Astrocyte of the spinal cord (primary cell): Measurements from ENCODE around the gene GDF15.
"Not testable (repeated sequence)": the region's sequence is repeated elsewhere in the genome, so short reads cannot be mapped to it uniquely, and the experiment has no call there.

ENCODE experiments used
- DNase-seq: peaks from one replicate; pipeline ENCODE4 v3.0.0; 2011; ENCODE audit warnings: low read depth, low spot score
- H3K4me3 ChIP-seq: 2 replicates; pipeline ENCODE4 v1.5.1; 2011; ENCODE audit warnings: low read depth, mild to moderate bottlenecking, low read length, moderate library complexity
- CTCF ChIP-seq: IDR thresholded peaks from 2 replicates; pipeline ENCODE4 v1.5.1; 2012; ENCODE audit warnings: low read depth, mild to moderate bottlenecking, low read length, inconsistent platforms
- in situ Hi-C: cut with HindIII; loops from 2 replicates; pipeline ENCODE4 v1.10.0; 2017; ENCODE audit warnings: low sequenced_read_pairs

The GDF15 gene

DNA sequence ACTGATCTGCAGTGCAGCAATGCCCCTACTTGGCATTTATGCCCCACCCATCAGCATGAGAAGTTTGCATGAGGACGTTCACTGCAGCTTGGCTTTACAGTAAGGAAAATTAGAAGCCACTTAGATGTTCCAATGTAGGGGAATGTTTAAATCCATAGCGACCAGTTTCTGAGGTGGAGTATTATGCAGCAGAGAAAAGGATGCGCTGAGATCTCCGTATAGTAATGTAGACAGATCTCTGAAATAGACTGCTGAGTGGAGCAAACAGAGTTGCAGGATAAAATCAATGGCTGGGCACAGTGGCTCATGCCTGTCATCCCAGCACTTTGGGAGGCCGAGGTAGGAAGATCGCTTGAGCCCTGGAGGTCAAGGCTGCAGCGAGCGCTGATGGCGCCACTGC is 35.5 kb upstream of the GDF15 start:
- in situ Hi-C loops, result no loop called here
- H3K4me3 ChIP-seq, result no peak overlapping the region
- DNase-seq, result no peak
- no peak for TF ChIP-seq CTCF

DNA sequence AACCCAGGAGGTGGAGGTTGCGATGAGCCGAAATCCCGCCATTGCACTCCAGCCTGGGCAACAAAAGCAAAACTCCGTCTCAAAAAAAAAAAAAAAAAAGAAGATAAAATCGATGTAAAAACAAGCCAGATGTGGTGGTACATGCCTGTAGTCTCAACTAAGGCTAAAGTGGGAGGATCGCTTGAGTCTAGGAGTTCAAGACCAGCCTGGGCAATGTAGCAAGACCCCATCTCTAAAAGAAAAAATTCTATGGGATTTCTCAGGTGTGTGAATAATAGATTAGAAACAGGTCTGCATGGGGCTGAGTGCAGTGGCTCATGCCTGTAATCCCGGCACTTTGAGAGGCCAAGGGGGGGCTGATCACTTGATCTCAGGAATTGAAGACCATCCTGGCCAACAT is 34.4 kb upstream of the GDF15 start:
- H3K4me3 ChIP-seq, result no peak overlapping the region
- TF ChIP-seq CTCF, result no peak
- in situ Hi-C loops, result no loop called here
- DNase-seq, result no peak

DNA sequence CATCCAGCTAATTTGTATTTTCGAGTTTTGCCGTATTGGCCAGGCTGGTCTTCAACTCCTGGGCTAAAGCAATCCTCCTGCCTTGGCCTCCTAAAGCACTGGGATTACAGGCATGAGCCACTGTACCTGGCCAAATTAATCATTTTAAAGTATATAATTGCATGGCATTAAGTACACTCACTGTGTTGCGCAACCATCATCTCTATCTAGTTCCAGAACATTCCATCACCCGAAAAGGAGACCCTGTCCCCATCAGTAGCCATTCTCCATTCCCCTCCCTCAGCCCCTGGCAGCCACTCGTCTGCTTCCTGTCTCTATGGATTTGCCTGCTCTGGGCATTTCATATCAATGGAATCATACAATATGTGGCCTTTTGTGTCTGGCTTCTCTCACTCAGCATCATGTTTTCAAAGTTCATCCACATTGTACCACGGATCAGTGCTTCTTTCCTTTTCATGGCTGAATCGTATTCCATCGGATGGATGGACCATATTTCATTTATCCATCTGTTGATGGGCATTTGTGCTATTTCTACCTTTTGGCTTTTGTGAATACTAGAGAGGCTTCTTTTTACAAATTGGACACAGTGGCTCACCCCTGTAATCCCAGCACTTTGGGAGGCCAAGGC is 32.5 kb upstream of the GDF15 start:
- no peak for TF ChIP-seq CTCF
- DNase-seq, result no peak
- no peak overlapping the region for H3K4me3 ChIP-seq
- in situ Hi-C loops, result no loop called here

- DNase-seq, H3K4me3 ChIP-seq, in situ Hi-C loops: not testable (repeated sequence)
Observed at GRCh38 chr19:18354743-18355142, 31.2 kb upstream of the GDF15 start.

DNA sequence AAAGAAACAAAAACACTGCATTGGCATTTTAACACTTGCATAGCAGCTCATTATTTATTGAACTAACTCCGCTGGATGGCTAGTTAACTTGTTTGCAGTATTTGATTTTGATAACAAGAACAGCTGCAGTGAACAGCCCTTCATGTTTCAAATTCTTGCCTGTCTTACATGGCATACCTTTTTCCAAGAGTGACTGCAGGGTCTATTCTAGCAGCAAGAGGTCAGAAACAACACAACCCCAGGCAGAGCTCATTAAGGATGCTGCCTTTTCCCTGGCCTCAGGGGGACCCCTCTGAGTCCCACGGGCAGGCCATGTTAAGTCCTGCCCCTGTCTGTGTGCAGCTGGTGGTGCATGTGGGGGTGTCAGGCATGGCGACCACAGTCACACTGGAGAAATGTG is 28.9 kb upstream of the GDF15 start:
- no peak for DNase-seq

DNA sequence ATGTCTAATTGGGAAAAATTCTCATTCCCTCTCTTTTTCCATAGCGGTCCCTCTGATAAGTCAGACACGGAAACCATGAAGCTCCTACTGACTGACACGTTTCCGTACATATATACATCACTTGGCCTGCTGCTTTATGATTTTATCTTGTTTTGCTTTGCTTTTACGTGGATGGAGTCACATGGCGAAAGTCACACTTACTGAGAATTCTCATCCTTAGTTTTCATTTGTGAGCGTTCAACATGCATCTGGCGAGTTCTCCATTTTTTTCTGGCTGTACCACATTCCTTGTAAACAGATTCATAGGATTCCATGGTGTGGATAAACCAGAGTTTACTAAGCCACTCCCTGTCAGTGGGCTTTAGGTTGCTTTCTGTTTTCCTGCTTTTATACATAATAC is 24.3 kb upstream of the GDF15 start:
- in situ Hi-C loops, result no loop called here
- no peak for DNase-seq
- no peak overlapping the region for H3K4me3 ChIP-seq
- no peak for TF ChIP-seq CTCF

More for the DNA sequence above, 28.9 kb upstream of the GDF15 start:
- H3K4me3 ChIP-seq, result no peak overlapping the region
- no peak for TF ChIP-seq CTCF
- in situ Hi-C loops, result no loop called here

DNA sequence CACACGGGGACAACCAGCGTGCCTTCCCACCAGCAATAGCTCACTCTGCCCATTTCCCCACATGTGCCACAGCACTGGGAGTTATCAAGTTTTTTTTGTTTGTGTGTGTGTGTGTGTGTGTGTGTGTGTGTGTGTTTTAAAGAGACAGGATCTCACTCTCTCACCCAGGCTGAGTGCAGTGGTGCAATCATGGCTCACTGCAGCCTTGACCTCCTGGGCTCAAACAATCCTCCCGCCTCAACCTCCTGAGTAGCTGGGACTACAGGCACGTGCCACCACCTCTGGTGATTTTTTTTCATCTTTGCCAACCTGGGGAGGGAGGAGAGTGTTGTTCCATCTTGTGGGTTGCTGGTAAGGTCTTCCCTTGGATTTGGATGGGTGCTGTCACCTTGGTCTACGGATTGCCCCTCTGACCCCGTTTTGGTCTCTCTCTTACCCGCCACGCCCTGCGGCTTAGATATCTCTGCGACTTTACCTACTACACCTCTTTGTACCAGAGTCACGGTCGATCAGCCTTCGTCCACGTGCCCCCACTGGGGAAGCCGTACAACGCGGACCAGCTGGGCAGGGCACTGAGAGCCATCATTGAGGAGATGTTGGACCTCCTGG is 22.9 kb upstream of the GDF15 start:
- in situ Hi-C loops, result no loop called here
- TF ChIP-seq CTCF, result no peak
- H3K4me3 ChIP-seq, result no peak overlapping the region
- no peak for DNase-seq
